Nephron (organoid): ENCODE results near the gene RAB17.
A peak's percentile ranks its signal among the peaks of the same experiment; 100 is the strongest.

Experiments
- H3K27ac Mint-ChIP-seq, 3 experiments: 2 replicates each; pipeline ENCODE4 v1.8.0; 2020; ENCODE audit warnings: mixed read lengths in 3 of 3, mild to moderate bottlenecking in 2 of 3, moderate library complexity in 1 of 3
- H3K27me3 Mint-ChIP-seq: 2 replicates; pipeline ENCODE4 v1.8.0; 2021; ENCODE audit warnings: low read depth, mild to moderate bottlenecking, moderate library complexity, mixed read lengths
- H3K36me3 Mint-ChIP-seq: 2 replicates; pipeline ENCODE4 v1.8.0; 2020; ENCODE audit warnings: low read depth, mixed read lengths
- H3K4me1 Mint-ChIP-seq: 2 replicates; pipeline ENCODE4 v1.8.0; 2020; ENCODE audit warnings: mixed read lengths
- H3K4me3 Mint-ChIP-seq, 3 experiments: 2 replicates each; pipeline ENCODE4 v1.8.0; 2020; ENCODE audit warnings: mild to moderate bottlenecking in 3 of 3, mixed read lengths in 3 of 3, moderate library complexity in 2 of 3
- H3K9me3 Mint-ChIP-seq: 2 replicates; pipeline ENCODE4 v1.8.0; 2020; ENCODE audit warnings: mixed read lengths
- TF ChIP-seq, protein P1 (sequence below), 3 experiments: fragments of 200-600 bp; sonication (generic); IDR thresholded peaks; one replicate each; pipeline ENCODE4 v1.5.0; 2021; ENCODE audit warnings: antibody characterized with exemption in 3 of 3; ENCODE audit not compliant: unreplicated experiment in 3 of 3

RAB17 gene, protein sequence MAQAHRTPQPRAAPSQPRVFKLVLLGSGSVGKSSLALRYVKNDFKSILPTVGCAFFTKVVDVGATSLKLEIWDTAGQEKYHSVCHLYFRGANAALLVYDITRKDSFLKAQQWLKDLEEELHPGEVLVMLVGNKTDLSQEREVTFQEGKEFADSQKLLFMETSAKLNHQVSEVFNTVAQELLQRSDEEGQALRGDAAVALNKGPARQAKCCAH

DNA sequence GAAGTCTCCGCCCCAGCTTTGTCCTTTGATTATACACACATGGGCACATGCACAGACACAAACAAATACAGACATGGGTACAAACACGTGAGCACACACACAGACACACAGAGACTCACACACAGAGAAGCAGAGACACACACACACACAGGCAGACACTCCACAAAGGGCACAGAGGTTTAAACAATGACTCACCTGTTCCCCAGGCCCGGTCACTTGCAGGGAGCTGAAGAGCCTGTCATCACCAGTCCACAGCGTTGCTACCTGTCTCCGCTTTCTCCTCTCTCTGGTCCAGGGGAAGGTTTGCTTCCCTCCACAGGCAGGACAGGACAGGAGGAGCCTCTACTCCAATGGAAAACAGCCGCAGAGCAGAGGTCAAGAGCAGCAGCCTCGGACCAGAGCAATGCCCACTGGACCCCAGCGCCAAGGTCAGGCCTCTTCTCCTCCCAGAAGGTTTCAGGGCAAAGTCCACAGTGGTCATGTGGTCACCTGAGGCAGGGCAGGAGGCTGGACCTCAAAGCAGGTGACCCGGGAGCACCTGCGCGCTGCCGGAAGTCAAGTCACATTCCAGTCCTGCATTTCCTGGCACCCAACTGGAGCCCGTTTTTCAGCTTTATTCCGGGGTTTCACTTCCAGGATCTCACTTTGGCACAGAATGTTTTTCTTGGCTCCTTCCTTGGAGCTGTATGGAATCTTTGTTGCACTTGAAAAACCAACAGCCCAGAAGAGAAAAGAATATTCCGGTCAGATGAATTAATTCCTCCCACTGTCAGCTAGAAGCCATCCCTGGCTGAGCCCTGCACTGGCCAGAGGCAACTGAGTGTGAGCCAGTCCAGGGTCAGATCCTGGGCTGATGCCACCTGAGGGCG lies at the start of gene RAB17:
TSS of gene RAB17 (minus strand) at position 463 of the 869 bp plus-strand sequence. CDS start 4,580 bp downstream, outside the sequence.
- peak within 1 kb of the TSS; percentile 38 to 89 (median 68) for H3K27ac Mint-ChIP-seq
- TF ChIP-seq, protein P1, sequence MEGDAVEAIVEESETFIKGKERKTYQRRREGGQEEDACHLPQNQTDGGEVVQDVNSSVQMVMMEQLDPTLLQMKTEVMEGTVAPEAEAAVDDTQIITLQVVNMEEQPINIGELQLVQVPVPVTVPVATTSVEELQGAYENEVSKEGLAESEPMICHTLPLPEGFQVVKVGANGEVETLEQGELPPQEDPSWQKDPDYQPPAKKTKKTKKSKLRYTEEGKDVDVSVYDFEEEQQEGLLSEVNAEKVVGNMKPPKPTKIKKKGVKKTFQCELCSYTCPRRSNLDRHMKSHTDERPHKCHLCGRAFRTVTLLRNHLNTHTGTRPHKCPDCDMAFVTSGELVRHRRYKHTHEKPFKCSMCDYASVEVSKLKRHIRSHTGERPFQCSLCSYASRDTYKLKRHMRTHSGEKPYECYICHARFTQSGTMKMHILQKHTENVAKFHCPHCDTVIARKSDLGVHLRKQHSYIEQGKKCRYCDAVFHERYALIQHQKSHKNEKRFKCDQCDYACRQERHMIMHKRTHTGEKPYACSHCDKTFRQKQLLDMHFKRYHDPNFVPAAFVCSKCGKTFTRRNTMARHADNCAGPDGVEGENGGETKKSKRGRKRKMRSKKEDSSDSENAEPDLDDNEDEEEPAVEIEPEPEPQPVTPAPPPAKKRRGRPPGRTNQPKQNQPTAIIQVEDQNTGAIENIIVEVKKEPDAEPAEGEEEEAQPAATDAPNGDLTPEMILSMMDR (IDR thresholded peaks at IDR 0.05; ENCODE audit: unreplicated experiment in 3 of 3): no peak
- no peaks in the 10 kb centered on the region for H3K9me3 Mint-ChIP-seq
- peaks cover 3% of the 10 kb centered on the region for H3K36me3 Mint-ChIP-seq
- H3K27me3 Mint-ChIP-seq: peaks cover 4% of the 10 kb centered on the region
- H3K4me1 Mint-ChIP-seq: peaks cover 49% of the 10 kb centered on the region
- peak within 1 kb of the TSS; percentile 42 to 52 (median 46) for H3K4me3 Mint-ChIP-seq

DNA sequence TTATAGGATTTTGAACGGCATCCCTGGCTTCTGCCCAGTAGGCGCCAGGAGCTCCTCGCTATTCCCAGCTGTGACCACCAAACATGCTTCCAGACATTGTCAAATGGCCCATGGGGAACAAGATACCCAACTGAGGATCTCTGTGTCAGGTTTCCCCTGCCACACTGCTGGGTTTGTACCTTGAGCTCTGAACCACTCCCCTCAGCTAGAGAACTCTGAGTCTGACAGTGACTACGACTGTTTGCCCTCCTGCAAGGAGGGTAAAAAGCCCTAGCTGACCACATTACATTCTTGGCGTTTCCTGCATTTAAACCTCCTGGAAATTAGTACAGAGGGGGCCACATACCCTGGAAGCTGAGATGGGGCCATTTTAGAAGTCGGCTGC lies 49.3 kb upstream of the RAB17 start:
- Mint-ChIP-seq H3K27ac (no peak overlapping the region), H3K4me3 (no peak overlapping the region), H3K36me3 (peaks cover 51% of the 10 kb centered on the region), H3K9me3 (peaks cover 16% of the 10 kb centered on the region), H3K4me1 (peaks cover 21% of the 10 kb centered on the region), H3K27me3 (no peaks in the 10 kb centered on the region)
- TF ChIP-seq, protein P1 (IDR thresholded peaks at IDR 0.05; ENCODE audit: unreplicated experiment in 3 of 3): no peak

DNA sequence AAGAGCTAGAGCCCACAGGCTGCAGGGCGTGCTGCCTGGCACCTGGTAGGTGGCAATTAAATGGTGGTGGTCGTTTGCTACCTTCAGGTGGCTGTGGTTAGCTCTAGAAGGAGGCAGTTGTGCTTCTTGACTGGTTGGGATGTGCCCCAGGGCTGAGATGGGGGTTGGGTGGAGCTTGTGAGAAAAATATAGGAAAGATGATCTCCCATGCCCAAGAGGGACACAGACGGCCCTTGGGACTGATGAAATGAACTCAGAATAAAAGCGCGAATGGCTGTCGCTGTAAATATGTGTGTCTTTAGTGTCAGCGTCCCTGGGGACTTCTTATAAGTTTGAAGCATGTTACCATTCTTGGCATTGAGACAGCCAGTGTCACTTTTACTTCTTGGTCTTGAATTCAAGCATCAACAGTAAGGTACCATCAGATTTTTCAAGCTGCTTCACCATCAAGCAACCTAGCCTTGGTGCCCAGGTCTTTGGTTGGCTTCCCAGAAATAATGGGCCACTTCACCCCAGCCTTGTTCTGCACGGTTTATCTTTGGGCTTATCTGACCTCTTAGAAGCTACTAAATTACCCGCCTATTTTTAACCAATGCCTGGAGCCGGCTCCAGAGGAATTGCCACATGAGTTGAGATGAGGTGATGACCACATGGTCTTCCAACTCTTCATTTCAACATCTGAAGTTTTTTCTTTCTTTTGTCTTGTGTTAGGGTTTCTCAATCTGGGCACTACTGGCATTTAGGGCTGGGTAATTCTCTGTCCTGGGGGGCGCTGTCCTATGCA lies 48.7 kb upstream of the RAB17 start:
- Mint-ChIP-seq H3K27me3 (no peaks in the 10 kb centered on the region), H3K4me3 (no peak overlapping the region), H3K27ac (no peak overlapping the region), H3K36me3 (peaks cover 53% of the 10 kb centered on the region), H3K9me3 (peaks cover 20% of the 10 kb centered on the region), H3K4me1 (peaks cover 21% of the 10 kb centered on the region)
- TF ChIP-seq, protein P1 (IDR thresholded peaks at IDR 0.05; ENCODE audit: unreplicated experiment in 3 of 3): no peak

DNA sequence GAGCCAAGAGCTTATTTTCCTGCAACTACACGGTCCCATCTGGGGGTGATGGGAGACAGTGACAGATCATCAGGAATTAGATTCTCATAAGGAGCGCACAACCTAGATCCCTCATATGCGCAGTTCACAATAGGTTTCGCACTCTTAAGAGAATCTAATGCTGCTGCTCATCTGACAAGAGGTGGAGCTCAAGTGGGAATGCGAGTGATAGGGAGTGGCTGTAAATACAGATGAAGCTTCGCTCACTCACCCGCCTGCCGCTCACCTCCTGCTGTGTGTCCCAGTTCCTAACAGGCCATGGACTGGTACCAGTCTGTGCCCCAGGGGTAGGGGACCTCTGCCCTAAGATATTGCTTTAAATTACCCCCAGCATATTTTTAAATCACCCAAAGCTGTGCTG lies 47.6 kb upstream of the RAB17 start:
- Mint-ChIP-seq H3K27me3 (no peaks in the 10 kb centered on the region), H3K9me3 (peaks cover 25% of the 10 kb centered on the region), H3K4me1 (peaks cover 25% of the 10 kb centered on the region), H3K36me3 (peaks cover 56% of the 10 kb centered on the region), H3K4me3 (no peak overlapping the region), H3K27ac (no peak overlapping the region)
- TF ChIP-seq, protein P1 (IDR thresholded peaks at IDR 0.05; ENCODE audit: unreplicated experiment in 3 of 3): no peak

DNA sequence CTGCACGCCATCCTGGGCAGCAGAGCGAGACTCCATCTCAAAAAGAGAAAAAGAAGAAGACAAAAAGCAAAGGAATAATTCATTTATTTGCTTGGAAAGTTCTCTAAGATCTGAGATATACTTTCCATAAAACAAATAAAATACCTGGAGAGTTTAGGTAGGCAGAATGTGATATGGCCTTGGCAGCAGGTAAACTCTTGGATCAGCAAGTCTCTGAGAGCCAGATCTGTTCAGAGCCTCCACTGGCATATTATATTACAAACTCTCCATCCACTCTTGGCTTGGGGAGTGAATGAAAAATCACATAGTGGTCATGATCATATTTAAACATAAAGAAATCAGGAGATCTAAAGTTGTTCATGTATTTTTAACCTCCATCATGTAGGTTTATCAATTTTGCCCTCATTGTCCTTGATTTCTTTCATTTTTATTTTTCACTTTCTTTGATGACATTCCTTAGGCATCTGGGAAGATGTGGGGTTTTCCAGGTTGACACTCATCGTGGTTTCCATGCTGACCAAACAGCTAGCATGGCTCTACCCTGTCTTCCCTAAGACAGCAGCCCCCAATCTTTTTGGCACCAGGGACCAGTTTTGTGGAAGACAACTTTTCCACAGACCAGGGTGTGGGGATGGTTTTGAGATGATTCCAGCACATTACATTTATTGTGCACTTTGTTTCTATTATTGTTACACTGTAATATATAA lies 47.0 kb upstream of the RAB17 start:
- H3K27me3 Mint-ChIP-seq: no peaks in the 10 kb centered on the region
- no peak overlapping the region for H3K4me3 Mint-ChIP-seq
- TF ChIP-seq, protein P1 (IDR thresholded peaks at IDR 0.05; ENCODE audit: unreplicated experiment in 3 of 3): no peak
- peaks cover 60% of the 10 kb centered on the region for H3K36me3 Mint-ChIP-seq
- H3K4me1 Mint-ChIP-seq: peaks cover 30% of the 10 kb centered on the region
- H3K9me3 Mint-ChIP-seq: peaks cover 25% of the 10 kb centered on the region
- H3K27ac Mint-ChIP-seq: no peak overlapping the region
